GM18519 (cell line): ENCODE measurements around the gene NME4.

ENCODE experiments used
- ATAC-seq: cut with Tn5 transposase; IDR thresholded peaks from one replicate; pipeline ENCODE4 v1.9.1; 2021; ENCODE audit warnings: mild to moderate bottlenecking, moderate library complexity; ENCODE audit not compliant: unreplicated experiment, low FRiP score

Gene NME4

GRCh38 chr16:425082-425718 lies 28.2 kb downstream of the NME4 start, which contains the start of gene RAB11FIP3:
RAB11FIP3 (plus strand) TSS chr16:425649; CDS start chr16:426007, 358 bp downstream.
- ATAC-seq, result peak; percentile 44

- peak; percentile 18 for ATAC-seq
Measured at GRCh38 chr16:425740-426114, 28.7 kb downstream of the NME4 start.

- no peak for ATAC-seq
Measured at GRCh38 chr16:426115-426905, 29.3 kb downstream of the NME4 start.

- ATAC-seq, result no peak
Measured at GRCh38 chr16:426906-427249, 29.9 kb downstream of the NME4 start.

DNA sequence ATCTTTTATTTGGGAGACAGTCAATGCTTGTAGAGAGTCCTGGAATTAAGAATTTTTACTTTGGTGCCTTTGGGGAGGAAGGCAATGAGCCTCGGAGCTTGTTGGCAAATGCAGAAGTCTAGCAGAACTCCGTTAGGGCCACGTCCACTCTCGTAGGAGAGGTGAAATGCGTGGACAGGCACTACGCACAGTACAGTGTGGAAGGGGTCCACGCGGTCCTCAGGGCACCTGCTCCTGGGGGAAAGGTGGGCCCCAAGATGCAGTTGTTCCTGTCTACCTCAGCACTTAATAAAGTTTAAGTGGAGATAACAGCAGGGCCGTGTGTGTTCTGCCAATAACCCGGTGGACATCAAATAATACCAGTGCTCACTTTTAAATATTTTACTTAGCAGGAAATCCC lies 30.3 kb downstream of the NME4 start:
- no peak for ATAC-seq

DNA sequence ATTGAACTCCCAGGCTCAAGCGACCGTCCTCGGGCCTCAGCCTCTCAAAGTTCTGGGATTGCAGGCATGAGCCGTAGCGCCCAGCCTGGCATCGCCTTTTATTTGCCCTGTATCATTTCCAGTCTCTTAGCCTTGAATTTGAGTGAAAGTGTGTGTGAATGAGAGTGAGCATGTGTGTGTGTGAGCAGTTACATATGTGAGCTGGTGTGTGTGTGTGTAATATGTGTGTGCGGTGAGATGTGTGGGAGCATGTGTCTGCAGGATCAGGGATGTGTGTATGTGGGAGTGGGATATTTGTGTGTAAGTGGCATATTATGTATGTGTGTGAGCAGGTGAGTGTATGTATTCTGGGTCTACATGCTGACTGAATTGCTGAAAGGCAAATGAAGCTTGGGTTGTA lies 33.9 kb downstream of the NME4 start:
- no peak for ATAC-seq

GRCh38 chr16:440627-441026 lies 43.6 kb downstream of the NME4 start:
- no peak for ATAC-seq

GRCh38 chr16:441447-441846 lies 44.4 kb downstream of the NME4 start:
- ATAC-seq, result no peak

DNA sequence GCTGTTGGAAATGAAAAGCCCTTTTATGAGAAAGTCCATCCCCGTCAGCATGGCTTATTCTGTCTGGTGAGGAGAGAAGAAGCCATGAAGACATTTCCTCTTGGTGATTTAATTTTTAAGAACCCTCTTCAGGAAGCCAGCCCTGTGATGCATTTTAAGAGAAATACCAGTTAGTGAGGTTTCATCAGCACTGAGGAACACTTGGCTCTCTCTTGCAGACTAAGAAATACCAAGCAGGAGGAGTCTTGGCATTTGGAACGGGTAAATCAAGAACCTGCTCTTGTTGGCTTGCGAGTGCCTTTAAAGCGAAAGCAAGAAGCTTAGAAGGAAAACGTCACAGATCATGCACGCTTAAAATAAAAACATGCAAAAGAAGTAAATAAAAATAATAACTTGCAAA lies 46.0 kb downstream of the NME4 start:
- ATAC-seq, result no peak

GRCh38 chr16:444027-444426 lies 47.0 kb downstream of the NME4 start:
- ATAC-seq, result no peak

DNA sequence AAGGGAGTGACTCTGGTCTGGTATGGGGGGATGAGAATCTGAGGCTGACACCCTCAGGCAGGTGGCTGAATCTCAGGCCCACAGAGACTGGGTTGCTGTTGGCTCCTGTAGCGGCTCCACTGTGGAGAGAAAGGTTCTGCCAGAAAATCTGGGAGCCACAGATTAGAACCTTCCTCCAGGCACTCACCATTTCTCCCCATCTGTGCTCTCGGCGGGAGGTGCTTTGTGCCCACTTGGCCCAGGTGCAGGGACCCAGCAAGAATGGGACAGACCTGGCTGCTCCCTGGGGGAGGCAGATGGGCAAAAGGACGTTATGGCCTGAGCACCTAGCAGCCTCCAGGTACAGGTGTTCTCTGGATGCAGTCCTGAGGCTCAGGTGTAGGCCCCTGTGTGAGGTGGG lies 48.6 kb downstream of the NME4 start:
- ATAC-seq, result no peak
